ENCODE data around the gene C1QTNF3. TPM values are rescaled to one million over a fixed set of nuclear protein-coding genes. Genes with fewer than 3 reads are reported as not detected.

The C1QTNF3 gene
- total RNA-seq, 2 experiments from 2014 or later: 3.6 to 7.5 TPM

- Histone ChIP-seq H3K27ac (ENCODE audit: low read depth, low read length, poor library complexity, severe bottlenecking) (no peak overlapping the region), H3K4me2 (ENCODE audit: low read length) (no peak overlapping the region), H4K20me1 (ENCODE audit: insufficient read depth, low read length) (no peaks in the 10 kb centered on the region), H3K4me3 (ENCODE audit: low read depth, low read length, poor library complexity, severe bottlenecking) (no peak overlapping the region), H3K9me3 (ENCODE audit: low read length) (no peaks in the 10 kb centered on the region), H3K36me3 (ENCODE audit: insufficient read depth, low read length) (no peaks in the 10 kb centered on the region), H3K9me2 (ENCODE audit: insufficient read depth, low read length) (no peaks in the 10 kb centered on the region), H3K79me2 (ENCODE audit: insufficient read depth, low read depth, low read length) (no peaks in the 10 kb centered on the region), H2AFZ (ENCODE audit: low read length) (no peak overlapping the region), H3K4me1 (ENCODE audit: insufficient read depth, low read length, poor library complexity, severe bottlenecking) (no peaks in the 10 kb centered on the region)
- intact Hi-C loops (cut with micrococcal nuclease; ENCODE audit: unreplicated experiment): no loop called here
- TF ChIP-seq CTCF (conservative IDR thresholded peaks at IDR 0.05; ENCODE audit: low read length) (no peak), EZH2phosphoT487 (IDR thresholded peaks at IDR 0.05; ENCODE audit: borderline replicate concordance, low read depth, low read length) (no peak)
- DNase-seq (ENCODE audit: low spot score): no peak
- BruUV-seq (replicated peaks): no TSS peak
- CTCF ChIA-PET (ENCODE audit: unreplicated experiment): no interaction called here
- POLR2A ChIA-PET: no interaction called here
Measured at GRCh38 chr5:34030048-34030447, 13.0 kb downstream of the C1QTNF3 start.

GRCh38 chr5:34028349-34028748 is 14.7 kb downstream of the C1QTNF3 start:
- Histone ChIP-seq H3K9me3 (ENCODE audit: low read length) (no peaks in the 10 kb centered on the region), H3K4me3 (ENCODE audit: low read depth, low read length, poor library complexity, severe bottlenecking) (no peak overlapping the region), H3K79me2 (ENCODE audit: insufficient read depth, low read depth, low read length) (no peaks in the 10 kb centered on the region), H3K36me3 (ENCODE audit: insufficient read depth, low read length) (no peaks in the 10 kb centered on the region), H2AFZ (ENCODE audit: low read length) (no peak overlapping the region), H3K27ac (ENCODE audit: low read depth, low read length, poor library complexity, severe bottlenecking) (no peak overlapping the region), H3K4me2 (ENCODE audit: low read length) (no peak overlapping the region), H3K4me1 (ENCODE audit: insufficient read depth, low read length, poor library complexity, severe bottlenecking) (no peaks in the 10 kb centered on the region), H3K9me2 (ENCODE audit: insufficient read depth, low read length) (no peaks in the 10 kb centered on the region), H4K20me1 (ENCODE audit: insufficient read depth, low read length) (no peaks in the 10 kb centered on the region)
- DNase-seq (ENCODE audit: low spot score): no peak
- ChIA-PET POLR2A (no interaction called here), CTCF (ENCODE audit: unreplicated experiment) (no interaction called here)
- BruUV-seq (replicated peaks): no TSS peak
- intact Hi-C loops (cut with micrococcal nuclease; ENCODE audit: unreplicated experiment): no loop called here
- TF ChIP-seq CTCF (conservative IDR thresholded peaks at IDR 0.05; ENCODE audit: low read length) (no peak), EZH2phosphoT487 (IDR thresholded peaks at IDR 0.05; ENCODE audit: borderline replicate concordance, low read depth, low read length) (no peak)

GRCh38 chr5:34026089-34026761 is 16.8 kb downstream of the C1QTNF3 start:
- no peak overlapping the region for H3K27ac ChIP-seq (ENCODE audit: low read depth, low read length, poor library complexity, severe bottlenecking)
- H3K36me3 ChIP-seq (ENCODE audit: insufficient read depth, low read length): no peaks in the 10 kb centered on the region
- CTCF ChIA-PET (ENCODE audit: unreplicated experiment): no interaction called here
- no peak overlapping the region for H3K4me3 ChIP-seq (ENCODE audit: low read depth, low read length, poor library complexity, severe bottlenecking)
- no peaks in the 10 kb centered on the region for H3K79me2 ChIP-seq (ENCODE audit: insufficient read depth, low read depth, low read length)
- DNase-seq (ENCODE audit: low spot score): no peak
- TF ChIP-seq CTCF (conservative IDR thresholded peaks at IDR 0.05; ENCODE audit: low read length) (no peak), EZH2phosphoT487 (IDR thresholded peaks at IDR 0.05; ENCODE audit: borderline replicate concordance, low read depth, low read length) (no peak)
- no peak overlapping the region for H3K4me2 ChIP-seq (ENCODE audit: low read length)
- H3K9me3 ChIP-seq (ENCODE audit: low read length): no peaks in the 10 kb centered on the region
- no peaks in the 10 kb centered on the region for H3K4me1 ChIP-seq (ENCODE audit: insufficient read depth, low read length, poor library complexity, severe bottlenecking)
- no TSS peak for BruUV-seq (replicated peaks)
- intact Hi-C loops (cut with micrococcal nuclease; ENCODE audit: unreplicated experiment): no loop called here
- no peaks in the 10 kb centered on the region for H4K20me1 ChIP-seq (ENCODE audit: insufficient read depth, low read length)
- H2AFZ ChIP-seq (ENCODE audit: low read length): no peak overlapping the region
- POLR2A ChIA-PET: no interaction called here
- H3K9me2 ChIP-seq (ENCODE audit: insufficient read depth, low read length): no peaks in the 10 kb centered on the region

All from OCI-LY7 (cell line).